SKM-1 treated with dmso at 0.1 percent for 144 hours (cell line): ENCODE measurements around the gene XG.
"Not testable (repeated sequence)": the region's sequence is repeated elsewhere in the genome, so short reads cannot be mapped to it uniquely, and the experiment has no call there.

Experiments used
- DNase-seq: peaks from one replicate; lab custom pipeline; 2025; ENCODE audit not compliant: unreplicated experiment; lab: John Stamatoyannopoulos, UW

XG gene

DNA sequence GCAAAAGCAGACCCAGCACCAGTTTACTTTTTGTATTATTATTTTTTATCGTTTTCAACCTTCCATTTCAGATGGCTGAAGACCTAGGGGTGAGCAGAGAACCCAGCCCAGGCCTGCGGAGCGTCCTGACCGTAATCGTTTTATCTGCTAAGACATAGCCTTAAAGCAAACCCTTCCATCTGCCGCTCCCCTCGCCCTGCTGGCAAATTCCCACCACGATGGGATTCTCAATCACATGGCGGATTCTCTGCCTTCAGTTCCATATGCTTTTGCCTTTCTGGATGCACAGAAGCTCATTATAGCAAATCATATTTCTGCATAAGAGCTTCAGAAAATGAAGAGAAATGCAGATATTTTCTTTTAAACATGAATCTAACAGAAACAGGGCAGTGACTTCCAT lies 18.6 kb upstream of the XG start:
- no peak for DNase-seq

DNA sequence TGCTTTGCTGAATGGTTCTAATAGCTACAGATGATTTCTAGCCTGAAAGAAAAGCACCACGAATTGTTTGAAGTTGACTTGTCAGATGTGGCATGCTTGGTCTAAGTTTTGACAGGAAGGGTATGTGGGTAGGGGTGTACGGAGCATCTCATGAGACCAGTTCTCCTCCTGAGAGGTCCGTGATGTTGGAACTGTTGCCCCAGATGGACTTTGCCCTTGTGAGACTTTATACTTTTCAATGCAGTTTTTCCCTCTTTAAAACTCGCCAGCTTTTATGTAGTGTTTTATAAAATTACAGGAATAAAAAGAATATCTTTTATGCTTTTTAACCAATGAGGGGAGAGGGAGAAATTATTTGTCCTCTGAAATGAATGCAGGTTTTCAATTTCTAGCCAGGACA lies 16.6 kb upstream of the XG start:
- DNase-seq, result no peak

DNA sequence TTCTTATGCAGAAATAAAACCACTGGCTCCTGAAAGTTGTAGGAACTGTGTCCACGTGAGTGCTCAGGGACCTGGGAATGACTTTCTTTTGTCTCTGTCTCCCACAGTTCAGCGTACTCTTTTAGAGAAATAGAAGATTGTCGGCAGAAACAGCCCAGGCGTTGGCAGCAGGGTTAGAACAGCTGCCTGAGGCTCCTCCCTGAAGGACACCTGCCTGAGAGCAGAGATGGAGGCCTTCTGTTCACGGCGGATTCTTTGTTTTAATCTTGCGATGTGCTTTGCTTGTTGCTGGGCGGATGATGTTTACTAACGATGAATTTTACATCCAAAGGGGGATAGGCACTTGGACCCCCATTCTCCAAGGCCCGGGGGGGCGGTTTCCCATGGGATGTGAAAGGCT lies 11.2 kb upstream of the XG start:
- no peak for DNase-seq

DNA sequence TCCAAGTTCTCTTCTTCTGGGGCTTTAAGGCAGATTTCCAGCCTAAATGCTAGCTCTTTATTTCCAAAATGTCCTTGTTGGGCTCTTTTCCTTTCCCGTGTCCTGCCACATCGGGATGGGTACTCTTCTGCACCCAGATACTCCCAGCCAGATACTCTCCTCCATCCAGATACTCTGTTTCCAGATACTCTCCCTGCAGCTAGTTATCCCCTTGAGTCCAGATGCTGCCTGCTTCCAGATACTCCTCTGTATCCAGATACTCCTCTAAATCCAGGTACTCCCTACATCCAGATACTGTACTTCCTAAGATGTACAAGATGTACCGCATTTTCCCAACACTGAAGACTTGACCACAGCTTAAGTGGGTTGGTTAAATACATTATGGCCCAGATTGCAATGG lies 10.5 kb upstream of the XG start:
- DNase-seq, result no peak

DNA sequence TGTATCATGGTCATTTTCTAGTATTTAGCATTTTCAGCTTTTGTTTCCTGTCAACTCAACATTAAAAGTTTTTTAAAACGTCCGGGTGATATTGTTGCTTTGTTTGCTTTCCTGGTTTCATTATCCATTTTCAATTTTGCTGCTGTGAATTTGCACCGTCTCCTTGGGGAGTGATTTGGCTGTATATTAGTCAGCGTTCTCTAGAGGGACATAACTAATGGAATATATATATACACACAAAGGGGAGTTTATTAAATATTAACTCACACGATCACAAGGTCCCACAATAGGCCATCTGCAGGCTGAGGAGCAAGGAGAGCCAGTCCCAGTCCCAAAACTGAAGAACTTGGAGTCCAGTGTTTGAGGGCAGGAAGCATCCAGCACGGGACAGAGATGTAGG lies 5.6 kb upstream of the XG start:
- not testable (repeated sequence) for DNase-seq

DNA sequence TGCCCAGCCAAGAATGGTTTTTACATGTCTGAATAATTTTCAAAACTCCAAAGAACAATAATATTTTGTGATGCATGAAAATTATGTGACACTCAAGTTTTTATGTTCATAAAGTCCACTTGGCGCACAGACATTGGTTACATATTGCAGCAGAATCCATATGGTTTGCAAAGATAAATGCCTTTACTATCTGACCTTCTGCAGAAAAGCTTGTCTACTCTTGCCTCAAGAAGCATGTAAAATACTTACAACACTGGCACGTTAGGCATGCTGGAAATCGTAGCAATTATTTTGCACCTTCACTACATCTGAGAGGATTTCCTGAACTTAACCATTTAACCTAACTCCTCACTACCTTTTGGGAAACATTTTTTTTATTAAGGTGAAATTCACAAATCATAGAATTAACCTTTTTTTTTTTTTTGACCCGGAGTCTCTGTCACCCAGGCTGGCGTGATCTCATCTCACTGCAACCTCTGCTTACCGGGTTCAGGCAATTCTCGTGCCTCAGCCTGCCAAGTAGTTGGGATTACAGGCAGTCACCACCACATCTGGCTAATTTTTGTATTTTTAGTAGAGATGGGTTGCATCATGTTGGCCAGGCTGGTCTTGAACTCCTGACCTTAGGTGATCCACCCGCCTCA lies 3.5 kb upstream of the XG start:
- no peak for DNase-seq

DNA sequence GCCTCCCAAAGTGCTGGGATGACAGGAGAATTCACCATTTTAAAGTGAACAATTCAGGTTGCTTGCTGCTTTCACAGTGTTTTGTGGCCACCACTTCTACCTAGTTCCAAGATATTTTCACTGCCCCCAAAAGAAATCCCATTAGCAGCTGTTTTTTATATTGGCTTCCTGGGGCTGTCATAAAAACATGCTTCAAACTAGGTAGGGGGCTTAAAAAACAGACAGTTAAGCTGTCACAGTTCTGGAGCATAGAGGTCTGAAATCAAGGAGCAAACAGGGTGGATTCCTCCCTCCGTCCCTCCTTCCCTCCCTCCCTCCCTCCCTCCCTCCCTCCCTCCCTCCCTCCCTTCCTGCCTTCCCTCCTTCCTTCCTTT lies 3.0 kb upstream of the XG start:
- no peak for DNase-seq

DNA sequence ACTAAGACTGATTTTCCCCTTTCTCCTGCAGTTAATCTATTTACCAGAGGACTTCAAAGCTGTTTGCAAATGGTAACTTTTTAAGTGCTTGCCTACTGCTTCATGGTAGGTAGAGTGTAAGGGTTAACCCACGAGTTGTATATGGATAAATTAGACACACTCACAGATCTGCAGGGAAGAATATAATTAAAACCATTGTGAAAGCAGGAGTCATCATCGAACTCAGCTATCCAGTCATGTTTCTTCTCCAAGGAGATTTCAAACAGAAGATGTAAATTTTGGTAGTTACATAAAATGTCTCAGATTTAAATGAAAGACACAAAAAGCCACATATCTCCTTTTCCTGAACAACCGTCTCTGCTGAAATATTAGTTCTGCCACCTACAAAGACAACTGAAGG lies 549 bp upstream of the XG start:
- DNase-seq, result no peak

DNA sequence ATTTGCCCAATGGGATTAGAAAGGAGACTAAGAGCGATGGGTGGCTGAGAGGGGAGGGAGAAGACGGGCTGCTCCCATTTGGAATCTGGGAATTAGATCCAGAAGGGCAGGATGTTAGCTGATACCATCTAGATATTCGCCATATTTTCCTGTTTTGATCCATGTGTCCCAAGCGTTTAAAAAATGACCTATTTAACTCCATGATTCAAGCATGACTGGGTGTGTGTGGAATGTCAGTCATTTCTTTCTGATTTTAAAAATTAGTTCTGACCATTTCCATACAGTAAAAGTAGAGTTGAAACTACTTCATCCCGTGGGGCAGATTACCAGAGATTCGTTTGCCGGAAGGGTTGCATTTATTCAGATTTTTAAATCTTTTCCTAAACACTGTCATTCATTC lies 601 bp downstream of the XG start:
- DNase-seq, result not testable (repeated sequence)

DNA sequence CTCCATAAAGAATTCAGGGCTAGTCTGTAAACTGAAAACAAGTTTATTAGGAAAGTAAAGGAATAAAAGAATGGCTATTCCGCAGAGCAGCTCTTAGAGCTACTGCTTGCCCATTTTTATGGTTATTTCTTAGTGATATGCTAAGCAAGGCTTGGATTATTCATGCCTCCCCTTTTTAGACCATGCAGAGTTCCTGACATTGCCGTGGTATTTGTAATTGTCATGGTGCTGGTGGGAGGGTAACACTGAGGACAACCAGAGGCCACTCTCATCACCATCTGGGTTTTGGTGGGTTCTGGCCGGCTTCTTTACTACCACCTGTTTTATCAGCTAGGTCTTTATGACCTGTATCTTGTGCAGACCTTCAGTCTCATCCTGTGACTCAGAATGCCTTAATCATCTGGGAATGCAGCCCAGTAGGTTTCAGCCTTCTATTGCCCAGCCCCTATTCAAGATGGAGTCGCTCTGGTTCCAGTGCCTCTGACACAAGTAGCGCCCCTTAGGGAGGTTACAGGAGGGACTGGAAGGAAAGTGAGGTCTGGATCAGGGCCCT lies 3.4 kb downstream of the XG start:
- not testable (repeated sequence) for DNase-seq

DNA sequence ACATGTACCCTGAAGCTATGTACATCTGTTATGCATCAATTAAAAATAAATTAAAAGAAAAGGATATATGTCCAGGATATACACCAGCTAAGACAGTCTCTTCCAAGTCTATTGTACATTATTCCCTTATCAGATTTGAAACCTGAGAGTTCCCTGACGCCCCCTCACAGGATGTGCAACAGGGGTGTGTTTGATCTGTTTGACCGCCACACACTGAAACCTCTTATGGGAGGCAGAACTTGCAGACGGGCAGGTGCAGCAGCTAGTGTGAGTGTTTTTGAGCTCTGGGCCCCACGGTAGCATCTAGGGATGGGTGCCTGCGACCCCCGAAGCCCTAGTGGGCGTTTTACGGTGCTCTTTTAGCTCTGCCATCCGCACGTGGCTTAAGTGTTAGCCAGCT lies 4.7 kb downstream of the XG start:
- DNase-seq, result no peak

DNA sequence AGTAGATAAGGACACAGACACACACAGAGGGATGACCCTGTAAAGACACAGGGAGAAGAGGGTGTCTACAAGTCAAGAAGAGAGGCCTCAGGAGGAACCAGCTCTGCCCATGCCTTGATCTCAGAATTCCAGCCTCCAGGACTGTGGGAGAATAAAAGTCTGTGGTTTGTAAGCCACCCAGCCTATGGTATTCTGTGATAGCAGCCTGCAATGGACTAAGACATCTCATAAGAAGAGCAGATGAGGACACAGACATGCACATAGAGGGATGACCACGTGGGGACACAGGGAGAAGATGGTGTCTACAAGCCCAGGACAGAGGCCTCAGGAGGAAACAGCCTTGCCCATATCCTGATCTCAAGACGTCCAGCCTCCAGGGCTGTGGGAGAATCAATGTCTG lies 9.4 kb downstream of the XG start:
- DNase-seq, result no peak

DNA sequence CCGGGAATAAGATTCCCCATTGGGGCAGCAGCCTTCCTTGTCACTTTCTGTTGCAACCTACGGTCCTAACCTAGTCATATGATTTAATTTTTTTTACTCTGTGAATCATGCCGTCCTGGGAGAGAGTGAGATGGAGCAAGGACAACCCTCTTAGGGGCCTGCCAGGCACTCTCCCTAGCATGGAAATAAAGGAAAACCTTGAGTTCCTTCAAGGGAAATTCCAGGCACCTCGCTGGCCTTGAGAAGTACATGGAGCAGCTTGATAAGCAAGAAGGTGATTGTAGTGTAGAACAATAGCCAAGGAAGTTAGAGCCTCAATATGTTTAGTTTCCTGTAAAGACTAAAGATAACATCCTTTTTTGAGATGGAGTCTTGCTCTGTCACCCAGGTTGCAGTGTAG lies 10.8 kb downstream of the XG start:
- DNase-seq, result not testable (repeated sequence)

DNA sequence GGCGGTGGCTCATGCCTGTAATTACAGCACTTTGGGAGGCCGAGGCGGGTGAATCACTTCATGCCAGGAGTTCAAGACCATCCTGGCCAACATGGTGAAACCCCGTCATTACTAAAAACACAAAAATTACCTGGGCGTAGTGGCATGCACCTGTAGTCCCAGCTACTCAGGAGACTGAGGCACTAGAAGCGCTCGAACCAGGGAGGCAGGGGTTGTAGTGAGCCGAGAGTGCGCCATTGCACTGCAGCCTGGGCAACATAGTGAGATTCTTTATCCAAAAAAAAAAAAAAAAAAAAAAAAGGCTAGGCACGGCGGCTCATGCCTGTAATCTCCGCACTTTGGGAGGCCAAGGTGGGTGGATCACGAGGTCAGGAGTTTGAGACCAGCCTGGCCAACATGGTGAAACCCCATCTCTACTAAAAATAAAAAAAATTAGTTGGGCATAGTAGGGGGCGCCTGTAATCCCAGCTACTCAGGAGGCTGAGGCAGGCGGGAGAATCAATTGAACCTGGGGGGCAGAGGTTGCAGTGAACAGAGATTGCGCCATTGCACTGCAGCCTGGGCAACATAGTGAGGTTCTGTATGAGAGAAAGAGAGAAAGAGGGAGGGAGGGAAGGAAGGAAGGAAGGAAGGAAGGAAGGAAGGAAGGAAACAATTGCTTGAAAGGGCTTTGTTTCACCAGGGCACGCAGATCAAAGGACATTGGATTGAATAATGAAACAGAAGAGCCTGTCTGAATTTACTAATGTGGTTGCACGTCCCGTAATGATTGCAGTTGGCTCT lies 13.1 kb downstream of the XG start:
- not testable (repeated sequence) for DNase-seq

DNA sequence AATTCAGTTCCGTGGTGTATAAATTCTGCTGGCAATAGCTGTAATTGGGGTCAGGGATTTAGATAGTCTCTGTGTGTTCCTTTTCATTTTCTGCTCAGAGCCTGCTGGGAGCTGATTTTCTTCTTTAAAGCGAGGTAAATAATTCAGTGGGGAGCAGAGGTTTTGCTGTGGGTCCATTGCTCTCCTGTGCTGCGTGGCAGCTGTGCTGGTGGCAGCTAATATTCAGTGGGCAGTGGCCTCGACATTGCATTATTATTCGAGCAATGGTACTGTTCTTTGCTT lies 13.7 kb downstream of the XG start:
- no peak for DNase-seq

DNA sequence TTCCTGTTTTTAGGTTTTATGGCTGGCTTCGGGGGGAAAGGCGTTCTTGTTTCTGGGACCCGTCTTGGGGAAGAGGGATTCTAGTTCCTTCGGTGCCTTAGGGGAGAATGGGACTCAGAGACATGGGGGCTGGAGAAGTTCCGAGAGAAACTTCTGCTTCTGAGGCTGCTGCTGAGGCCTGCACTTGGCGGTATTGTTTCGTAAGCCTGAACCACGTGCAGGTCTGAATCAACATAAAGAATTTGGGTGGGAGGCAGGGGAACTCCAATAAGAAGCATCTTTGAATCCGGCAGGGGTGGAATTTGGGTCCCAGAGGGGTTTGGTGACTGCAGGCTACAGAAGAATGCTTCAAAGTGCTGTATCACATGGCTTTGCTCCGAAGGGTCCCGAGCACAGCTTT lies 15.1 kb downstream of the XG start:
- DNase-seq, result peak; percentile 39

DNA sequence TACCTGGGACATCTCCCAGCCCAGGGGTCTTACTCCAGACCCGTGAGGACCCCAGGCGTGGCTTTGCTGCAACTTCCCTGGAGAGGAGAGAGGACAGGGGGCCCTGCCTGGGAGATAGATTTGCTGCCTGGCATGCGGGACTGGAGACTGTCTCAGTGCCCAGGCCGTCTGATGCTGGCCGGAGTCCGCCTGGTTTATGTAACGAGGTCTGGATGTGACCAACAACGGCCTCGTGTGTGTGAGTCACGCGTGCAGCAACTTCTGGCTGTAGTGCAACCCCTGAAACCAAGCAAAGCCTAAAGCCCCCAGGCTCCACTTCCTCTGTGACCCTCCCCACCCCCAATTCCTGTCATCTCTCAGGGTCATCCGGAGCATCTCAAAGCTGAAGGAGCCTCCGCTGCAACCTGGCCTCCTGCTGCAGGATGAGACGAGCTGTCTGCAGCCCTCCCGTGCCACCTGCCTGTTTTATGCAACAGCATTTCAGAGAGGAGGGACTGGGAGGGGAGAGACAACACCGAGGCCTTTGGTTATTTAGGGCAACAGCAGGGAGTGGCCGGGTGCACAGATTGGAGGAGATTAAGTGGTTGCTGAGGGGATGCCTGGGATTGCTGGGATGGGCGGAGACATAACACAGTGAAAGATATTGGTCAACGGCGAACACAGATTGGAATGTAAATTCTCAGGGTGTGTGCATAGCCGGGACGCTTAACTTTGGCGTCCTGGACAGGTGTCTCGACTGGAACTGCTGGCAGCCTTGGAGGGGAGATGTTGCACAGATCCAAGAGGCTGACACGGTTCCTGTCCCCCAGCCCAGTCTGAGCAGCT lies 16.0 kb downstream of the XG start:
- no peak for DNase-seq

DNA sequence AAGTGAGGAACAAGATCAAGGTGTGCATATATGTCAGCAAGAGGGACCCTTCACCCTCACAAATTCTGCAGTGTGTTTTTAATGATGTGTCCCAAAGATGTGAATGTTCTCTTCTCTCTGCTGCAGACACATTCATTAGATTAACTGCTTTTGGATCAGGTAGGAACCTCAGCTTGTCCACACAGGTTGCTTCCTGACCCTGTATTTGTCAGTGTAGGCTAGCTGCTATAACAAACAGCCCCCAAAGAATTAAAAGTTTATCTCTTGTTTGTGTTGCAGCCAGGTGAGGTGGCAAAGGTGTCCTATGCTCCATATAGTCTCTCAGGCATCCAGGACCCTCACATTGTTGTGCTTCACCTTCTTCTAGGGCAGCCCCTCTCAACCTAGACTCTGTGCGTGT lies 17.8 kb downstream of the XG start:
- no peak for DNase-seq

DNA sequence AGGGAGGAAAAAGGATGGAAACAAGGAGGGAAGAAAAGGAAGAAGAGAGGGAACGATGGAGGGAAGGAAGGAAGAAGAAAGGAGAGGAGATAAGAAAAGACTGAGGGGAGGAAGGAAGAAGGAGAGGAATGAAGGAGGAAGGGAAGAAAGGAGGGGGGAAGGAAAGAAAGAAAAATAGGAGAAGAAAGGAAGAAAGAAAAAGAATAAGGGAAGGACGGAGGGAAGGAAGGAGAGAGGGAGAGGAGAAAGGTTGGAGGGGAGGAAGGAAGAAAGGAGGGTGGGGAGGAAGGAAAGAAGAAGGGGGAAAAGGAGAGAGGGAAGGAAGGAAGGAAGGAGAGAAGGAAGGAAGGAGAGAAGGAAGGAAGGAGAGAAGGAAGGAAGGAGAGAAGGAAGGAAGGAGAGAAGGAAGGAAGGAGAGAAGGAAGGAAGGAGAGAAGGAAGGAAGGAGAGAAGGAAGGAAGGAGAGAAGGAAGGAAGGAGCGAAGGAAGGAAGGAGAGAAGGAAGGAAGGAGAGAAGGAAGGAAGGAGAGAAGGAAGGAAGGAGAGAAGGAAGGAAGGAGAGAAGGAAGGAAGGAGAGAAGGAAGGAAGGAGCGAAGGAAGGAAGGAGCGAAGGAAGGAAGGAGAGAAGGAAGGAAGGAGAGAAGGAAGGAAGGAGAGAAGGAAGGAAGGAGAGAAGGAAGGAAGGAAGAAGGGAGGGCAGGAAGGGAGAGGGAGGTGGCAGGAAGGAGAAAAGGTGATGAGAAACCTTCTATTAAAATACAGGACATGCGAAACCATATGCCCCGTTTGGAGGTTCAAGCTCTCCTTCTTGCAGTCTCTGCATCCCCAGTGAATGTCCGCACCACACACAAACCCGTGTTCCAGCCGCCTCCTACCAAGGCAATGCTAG lies 21.6 kb downstream of the XG start:
- not testable (repeated sequence) for DNase-seq

DNA sequence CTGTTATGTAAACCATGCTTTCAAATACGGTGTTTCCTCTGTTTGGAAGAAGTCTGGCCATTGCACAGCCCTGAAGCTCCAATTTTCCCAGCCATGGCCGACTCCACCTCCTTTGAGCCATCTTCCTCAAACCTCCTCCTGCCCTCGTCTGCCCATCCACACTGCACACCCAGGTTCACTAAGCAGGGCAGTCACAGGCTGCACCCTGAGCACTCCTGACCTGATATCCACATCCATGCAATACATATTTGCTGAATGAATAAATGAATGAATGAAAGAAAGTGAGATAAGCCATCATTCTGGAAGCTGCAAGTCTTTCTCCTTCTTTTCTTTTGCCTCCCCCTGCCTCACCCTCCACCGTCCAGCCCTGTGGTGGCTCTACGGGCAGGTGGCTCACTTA lies 22.2 kb downstream of the XG start:
- DNase-seq, result no peak

DNA sequence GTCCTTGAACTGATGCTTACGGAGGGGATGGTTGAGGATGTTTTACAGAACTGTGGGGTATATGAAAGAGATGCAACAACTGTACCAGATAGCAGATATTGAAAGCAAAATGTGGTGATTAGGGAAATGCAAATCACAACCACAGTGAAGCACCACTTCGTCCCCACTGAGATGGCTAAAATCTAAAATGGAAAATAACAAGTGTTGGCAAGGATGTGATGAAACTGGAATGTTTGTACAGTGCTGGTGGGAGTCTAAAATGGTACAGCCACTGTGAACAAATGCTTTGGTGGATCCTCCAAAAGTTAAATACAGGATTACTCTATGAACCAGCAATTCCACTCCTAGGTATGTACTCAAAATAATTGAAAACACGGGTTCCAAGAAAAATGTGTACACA lies 22.9 kb downstream of the XG start:
- DNase-seq, result no peak
